ENCODE measurements around the gene ARX. TPM values are rescaled to one million over a fixed set of nuclear protein-coding genes. Genes with fewer than 3 reads are reported as not detected.

Gene ARX
- total RNA-seq, 2 donors from 2014 or later = not detected

- H3K9me3 ChIP-seq = no peaks in the 10 kb centered on the region
- H3K36me3 ChIP-seq = no peaks in the 10 kb centered on the region
- no peak overlapping the region for H3K27ac ChIP-seq
- H3K27me3 ChIP-seq (replicated peaks; ENCODE audit: insufficient read depth) = no peaks in the 10 kb centered on the region
- H3K4me3 ChIP-seq = no peak overlapping the region
- DNase-seq (ENCODE audit: low spot score) (no peak), ATAC-seq (ENCODE audit: insufficient number of reproducible peaks, low FRiP score, low read depth) (no peak)
- no peaks in the 10 kb centered on the region for H3K4me1 ChIP-seq (ENCODE audit: control insufficient read depth in 1 of 2, low read depth in 2 of 2)
- no peak for TF ChIP-seq CTCF (IDR thresholded peaks at IDR 0.05)
These were observed 58.9 kb downstream of the ARX start for GRCh38 chrX:24956828-24957227.

GRCh38 chrX:24955372-24955930 is 60.3 kb downstream of the ARX start:
- no peak for TF ChIP-seq CTCF (IDR thresholded peaks at IDR 0.05)
- Histone ChIP-seq H3K36me3 (no peaks in the 10 kb centered on the region), H3K9me3 (no peaks in the 10 kb centered on the region), H3K27me3 (replicated peaks; ENCODE audit: insufficient read depth) (no peaks in the 10 kb centered on the region), H3K4me1 (ENCODE audit: control insufficient read depth in 1 of 2, low read depth in 2 of 2) (no peaks in the 10 kb centered on the region), H3K27ac (no peak overlapping the region), H3K4me3 (no peak overlapping the region)
- DNase-seq (ENCODE audit: low spot score) = no peak
- no peak for ATAC-seq (ENCODE audit: insufficient number of reproducible peaks, low FRiP score, low read depth)

- H3K4me3 ChIP-seq = no peak overlapping the region
- H3K9me3 ChIP-seq = no peaks in the 10 kb centered on the region
- DNase-seq (ENCODE audit: low spot score) (no peak), ATAC-seq (ENCODE audit: insufficient number of reproducible peaks, low FRiP score, low read depth) (no peak)
- H3K4me1 ChIP-seq (ENCODE audit: control insufficient read depth in 1 of 2, low read depth in 2 of 2) = no peaks in the 10 kb centered on the region
- no peaks in the 10 kb centered on the region for H3K27me3 ChIP-seq (replicated peaks; ENCODE audit: insufficient read depth)
- TF ChIP-seq CTCF (IDR thresholded peaks at IDR 0.05) = no peak
- no peaks in the 10 kb centered on the region for H3K36me3 ChIP-seq
- H3K27ac ChIP-seq = no peak overlapping the region
These were observed 61.0 kb downstream of the ARX start for GRCh38 chrX:24954732-24955131.
